H9 (cell line): Measurements from ENCODE around the gene NRIP3. TPM values are rescaled to one million over a fixed set of nuclear protein-coding genes. Genes with fewer than 3 reads are reported as not detected.
"Not testable (repeated sequence)": the region's sequence is repeated elsewhere in the genome, so short reads cannot be mapped to it uniquely, and the experiment has no call there.

Experiments used
- DNase-seq: peaks from one replicate; pipeline ENCODE4 v3.0.0-alpha.2; 2017
- H2AFZ ChIP-seq: one replicate; pipeline ENCODE4 v1.6.1; 2013; ENCODE audit warnings: mild to moderate bottlenecking, low read length, control low read depth, moderate library complexity
- H2AK5ac ChIP-seq: 2 replicates; pipeline ENCODE4 v1.6.1; 2013; ENCODE audit warnings: low read length, control low read depth, mixed read lengths; ENCODE audit not compliant: insufficient read length
- H2BK120ac ChIP-seq: one replicate; pipeline ENCODE4 v1.6.1; 2013; ENCODE audit warnings: low read depth, mild to moderate bottlenecking, low read length, control low read depth, inconsistent platforms; ENCODE audit not compliant: poor library complexity, severe bottlenecking
- H2BK12ac ChIP-seq: 2 replicates; pipeline ENCODE4 v1.6.1; 2013; ENCODE audit warnings: low read length, control low read depth, mixed read lengths, low read depth; ENCODE audit not compliant: insufficient read length
- H2BK15ac ChIP-seq: 2 replicates; pipeline ENCODE4 v1.6.1; 2013; ENCODE audit warnings: low read depth, low read length, control low read depth
- H2BK20ac ChIP-seq: one replicate; pipeline ENCODE4 v1.6.1; 2013; ENCODE audit warnings: low read depth, mild to moderate bottlenecking, low read length, control low read depth, inconsistent platforms; ENCODE audit not compliant: poor library complexity, severe bottlenecking
- H2BK5ac ChIP-seq: 2 replicates; pipeline ENCODE4 v1.6.1; 2013; ENCODE audit warnings: low read length, control low read depth, mixed read lengths; ENCODE audit not compliant: insufficient read length
- H3K14ac ChIP-seq: 2 replicates; pipeline ENCODE4 v1.6.1; 2013; ENCODE audit warnings: low read length, control low read depth; ENCODE audit not compliant: insufficient read depth
- H3K18ac ChIP-seq: 2 replicates; pipeline ENCODE4 v1.6.1; 2013; ENCODE audit warnings: low read depth, mild to moderate bottlenecking, mixed read lengths, low read length, control low read depth; ENCODE audit not compliant: insufficient read length
- H3K23ac ChIP-seq: 2 replicates; pipeline ENCODE4 v1.6.1; 2013; ENCODE audit warnings: low read length, control low read depth, mixed read lengths, low read depth; ENCODE audit not compliant: insufficient read length
- H3K23me2 ChIP-seq: 2 replicates; pipeline ENCODE4 v1.6.1; 2013; ENCODE audit warnings: low read depth, mild to moderate bottlenecking, mixed read lengths, low read length, control low read depth; ENCODE audit not compliant: insufficient read length, poor library complexity, severe bottlenecking
- H3K27ac ChIP-seq: 2 replicates; pipeline ENCODE4 v1.5.1; 2013; ENCODE audit warnings: low read length, control low read depth, mixed read lengths, low read depth; ENCODE audit not compliant: insufficient read length
- H3K27me3 ChIP-seq: 2 replicates; pipeline ENCODE4 v1.6.1; 2013; ENCODE audit warnings: low read length, control low read depth, inconsistent platforms; ENCODE audit not compliant: insufficient read depth
- H3K4ac ChIP-seq: 2 replicates; pipeline ENCODE4 v1.6.1; 2013; ENCODE audit warnings: low read depth, mild to moderate bottlenecking, control low read depth, inconsistent platforms, low read length, moderate library complexity
- H3K4me1 ChIP-seq: 2 replicates; pipeline ENCODE4 v1.6.1; 2013; ENCODE audit warnings: low read length, control low read depth, inconsistent platforms; ENCODE audit not compliant: insufficient read depth
- H3K4me2 ChIP-seq: 2 replicates; pipeline ENCODE4 v1.6.1; 2013; ENCODE audit warnings: low read length, control low read depth, mixed read lengths; ENCODE audit not compliant: insufficient read length, insufficient read depth
- H3K56ac ChIP-seq: 2 replicates; pipeline ENCODE4 v1.6.1; 2013; ENCODE audit warnings: low read depth, mild to moderate bottlenecking, mixed read lengths, low read length, control low read depth; ENCODE audit not compliant: insufficient read length
- H3K79me1 ChIP-seq: 2 replicates; pipeline ENCODE4 v1.6.1; 2013; ENCODE audit warnings: low read depth, mild to moderate bottlenecking, moderate library complexity, low read length, control low read depth, inconsistent platforms; ENCODE audit not compliant: insufficient read depth, poor library complexity, severe bottlenecking
- H3K79me2 ChIP-seq: 2 replicates; pipeline ENCODE4 v1.6.1; 2013; ENCODE audit warnings: low read length, control low read depth, inconsistent platforms; ENCODE audit not compliant: insufficient read depth
- H3K9ac ChIP-seq: 2 replicates; pipeline ENCODE4 v1.6.1; 2013; ENCODE audit warnings: low read length, control low read depth, mixed read lengths; ENCODE audit not compliant: insufficient read length; ENCODE audit errors: extremely low read depth
- H3K9me3 ChIP-seq: one replicate; pipeline ENCODE4 v1.6.1; 2013; ENCODE audit warnings: low read depth, low read length, inconsistent platforms; ENCODE audit not compliant: control insufficient read depth
- H3T11ph ChIP-seq: one replicate; pipeline ENCODE4 v1.6.1; 2013; ENCODE audit warnings: mild to moderate bottlenecking, low read length, control low read depth, inconsistent platforms
- H4K20me1 ChIP-seq: one replicate; pipeline ENCODE4 v1.6.1; 2013; ENCODE audit not compliant: control insufficient read depth, insufficient read length, insufficient read depth
- H4K5ac ChIP-seq: 2 replicates; pipeline ENCODE4 v1.6.1; 2013; ENCODE audit warnings: low read depth, mild to moderate bottlenecking, mixed read lengths, low read length, control low read depth; ENCODE audit not compliant: insufficient read length
- H4K8ac ChIP-seq: replicated peaks from 2 replicates; pipeline ENCODE4 v1.6.1; 2013; ENCODE audit warnings: low read length, control low read depth, mixed read lengths, low read depth; ENCODE audit not compliant: insufficient read length
- H4K91ac ChIP-seq: 2 replicates; pipeline ENCODE4 v1.6.1; 2013; ENCODE audit warnings: low read depth, mild to moderate bottlenecking, moderate library complexity, mixed read lengths, low read length, control low read depth; ENCODE audit not compliant: insufficient read length
- H3K27ac Mint-ChIP-seq, 3 experiments: 2 replicates in 2 of 3; 3 replicates in 1 of 3; pipeline ENCODE4 v1.8.0; 2020 to 2021; ENCODE audit warnings: mixed read lengths in 3 of 3, mild to moderate bottlenecking in 1 of 3, moderate library complexity in 1 of 3
- H3K27me3 Mint-ChIP-seq: 2 replicates; pipeline ENCODE4 v1.8.0; 2021; ENCODE audit warnings: low read depth, mild to moderate bottlenecking, moderate library complexity, mixed read lengths
- H3K36me3 Mint-ChIP-seq, 3 experiments: 2 replicates in 2 of 3; 3 replicates in 1 of 3; pipeline ENCODE4 v1.8.0; 2020 to 2021; ENCODE audit warnings: low read depth in 3 of 3, mixed read lengths in 3 of 3; ENCODE audit not compliant: insufficient read depth in 1 of 3
- H3K4me1 Mint-ChIP-seq, 2 experiments: 2 replicates each; pipeline ENCODE4 v1.8.0; 2020; ENCODE audit warnings: mixed read lengths in 2 of 2
- H3K4me3 Mint-ChIP-seq, 2 experiments: 2 replicates in 1 of 2; 3 replicates in 1 of 2; pipeline ENCODE4 v1.8.0; 2020 to 2021; ENCODE audit warnings: mild to moderate bottlenecking in 2 of 2, mixed read lengths in 2 of 2, moderate library complexity in 1 of 2
- H3K9me3 Mint-ChIP-seq, 2 experiments: 2 replicates in 1 of 2; 3 replicates in 1 of 2; pipeline ENCODE4 v1.8.0; 2020; ENCODE audit warnings: mild to moderate bottlenecking in 2 of 2, mixed read lengths in 2 of 2, moderate library complexity in 1 of 2
- CTCF ChIP-seq: fragments of 200-600 bp; sonication (generic); conservative IDR thresholded peaks from 3 replicates; pipeline ENCODE4 v1.8.0; 2021; ENCODE audit warnings: antibody characterized with exemption, mild to moderate bottlenecking
- WGBS: extraction: QIAGEN DNeasy Blood & Tissue Kit; methylation state at CpG from one replicate; pipeline ENCODE4 v1.1.7; 2013; ENCODE audit warnings: missing lambda C conversion rate, low lambda C conversion rate, mixed read lengths; ENCODE audit not compliant: insufficient read length; ENCODE audit errors: extremely low coverage; 5-methylcytosine and 5-hydroxymethylcytosine counted together
- total RNA-seq: library from RNA; stranded (reverse); gene quantifications from 2 replicates; pipeline ENCODE4 v1.2.1, GENCODE V29; 2021

The NRIP3 gene
- total RNA-seq, 1 experiment from 2014 or later, result 4.2 TPM

GRCh38 chr11:8987446-8987845 is 16.4 kb downstream of the NRIP3 start:
- no peak overlapping the region for H3K4me3 Mint-ChIP-seq
- TF ChIP-seq CTCF, result no peak
- H3K4ac ChIP-seq, result no peak overlapping the region
- H3K27me3 Mint-ChIP-seq, result peaks cover 3% of the 10 kb centered on the region; the same call in 1 of the 2 replicates
- H4K20me1 ChIP-seq, result no peaks in the 10 kb centered on the region
- no peak overlapping the region for H2BK5ac ChIP-seq
- H3T11ph ChIP-seq, result no peak overlapping the region
- H3K23me2 ChIP-seq, result no peaks in the 10 kb centered on the region
- no peaks in the 10 kb centered on the region for H3K27me3 ChIP-seq
- H2BK20ac ChIP-seq, result no peak overlapping the region
- H3K9me3 Mint-ChIP-seq, result no peaks in the 10 kb centered on the region; a peak in 1 of 5 replicates
- no peak overlapping the region for H4K91ac ChIP-seq
- no peaks in the 10 kb centered on the region for H3K9me3 ChIP-seq
- no peak overlapping the region for H3K56ac ChIP-seq
- no peak overlapping the region for H2BK15ac ChIP-seq
- H3K9ac ChIP-seq, result no peak overlapping the region
- peaks cover 6 to 8% of the 10 kb centered on the region in 2 experiments; a peak in 2 of 4 replicates for H3K4me1 Mint-ChIP-seq
- no peak overlapping the region for H3K27ac ChIP-seq
- H2BK120ac ChIP-seq, result no peak overlapping the region
- DNase-seq, result no peak
- H3K4me2 ChIP-seq, result no peak overlapping the region
- no peak overlapping the region for H3K18ac ChIP-seq
- H3K4me1 ChIP-seq, result peaks cover 4% of the 10 kb centered on the region; the same call in 1 of the 2 replicates
- no peak overlapping the region for H2AK5ac ChIP-seq
- H2AFZ ChIP-seq, result no peak overlapping the region
- no peak overlapping the region for H3K23ac ChIP-seq
- WGBS, result no CpG with 5 or more reads among the region's 2 CpGs
- no peak overlapping the region for H3K27ac Mint-ChIP-seq
- no peak overlapping the region for H4K8ac ChIP-seq
- no peak overlapping the region for H4K5ac ChIP-seq
- H3K79me1 ChIP-seq, result no peaks in the 10 kb centered on the region
- no peaks in the 10 kb centered on the region for H3K36me3 Mint-ChIP-seq
- no peak overlapping the region for H2BK12ac ChIP-seq
- H3K14ac ChIP-seq, result no peak overlapping the region
- H3K79me2 ChIP-seq, result no peaks in the 10 kb centered on the region

- not testable (repeated sequence) for H3K9me3 ChIP-seq, H3K27me3 Mint-ChIP-seq, H3K4me1 Mint-ChIP-seq, H2BK20ac ChIP-seq, H4K20me1 ChIP-seq, H3K56ac ChIP-seq, H3K23ac ChIP-seq, H2BK5ac ChIP-seq, H3K4ac ChIP-seq, H4K91ac ChIP-seq, H3K27me3 ChIP-seq, H3K27ac ChIP-seq, DNase-seq, H3K79me1 ChIP-seq, H2BK120ac ChIP-seq, H3K4me3 Mint-ChIP-seq, H2AK5ac ChIP-seq, H3K18ac ChIP-seq, H3K79me2 ChIP-seq, H3K27ac Mint-ChIP-seq, H2AFZ ChIP-seq, H3T11ph ChIP-seq, H3K4me2 ChIP-seq, H4K8ac ChIP-seq, H4K5ac ChIP-seq, H3K9me3 Mint-ChIP-seq, H3K36me3 Mint-ChIP-seq, H3K23me2 ChIP-seq, H2BK15ac ChIP-seq, H3K9ac ChIP-seq, H3K4me1 ChIP-seq, H2BK12ac ChIP-seq, H3K14ac ChIP-seq
- no CpG with 5 or more reads among the region's 6 CpGs for WGBS
These were observed 17.0 kb downstream of the NRIP3 start for GRCh38 chr11:8986772-8987171.
